DMS 273 treated with DMSO at 0.1 percent for 48 hours (cell line): ENCODE results near the gene ACTR2.
"Not testable (repeated sequence)": the region's sequence is repeated elsewhere in the genome, so short reads cannot be mapped to it uniquely, and the experiment has no call there.

Experiments used
- DNase-seq: peaks from one replicate; lab custom pipeline; 2025; lab: John Stamatoyannopoulos, UW

The ACTR2 gene

GRCh38 chr2:65227456-65228262, at the start of gene ACTR2:
Gene ACTR2, plus strand, starts transcription at chr2:65227831. Its CDS starts 79 bp downstream, at chr2:65227910.
- peak; percentile 96 for DNase-seq

- DNase-seq, result no peak
These were observed 45.1 kb upstream of the ACTR2 start for GRCh38 chr2:65182570-65182969.

GRCh38 chr2:65183406-65183805, 44.2 kb upstream of the ACTR2 start:
- DNase-seq, result not testable (repeated sequence)

- no peak for DNase-seq
These were observed 42.6 kb upstream of the ACTR2 start for GRCh38 chr2:65185012-65185411.

- no peak for DNase-seq
These were observed 41.4 kb upstream of the ACTR2 start for GRCh38 chr2:65186093-65186868.

- peak; percentile 10 for DNase-seq
These were observed 40.5 kb upstream of the ACTR2 start for GRCh38 chr2:65186872-65187851.

- DNase-seq, result no peak
These were observed 34.2 kb upstream of the ACTR2 start for GRCh38 chr2:65193446-65193845.

GRCh38 chr2:65198737-65199136, 28.9 kb upstream of the ACTR2 start:
- DNase-seq, result no peak

GRCh38 chr2:65199166-65199565, 28.5 kb upstream of the ACTR2 start:
- DNase-seq, result no peak

GRCh38 chr2:65199891-65200290, 27.7 kb upstream of the ACTR2 start:
- DNase-seq, result no peak

GRCh38 chr2:65204461-65205210, 23.0 kb upstream of the ACTR2 start:
- no peak for DNase-seq

- DNase-seq, result no peak
These were observed 15.5 kb upstream of the ACTR2 start for GRCh38 chr2:65212115-65212514.

- DNase-seq, result no peak
These were observed 15.0 kb upstream of the ACTR2 start for GRCh38 chr2:65212619-65213018.

GRCh38 chr2:65213035-65213434, 14.6 kb upstream of the ACTR2 start:
- no peak for DNase-seq

- DNase-seq, result no peak
These were observed 13.3 kb upstream of the ACTR2 start for GRCh38 chr2:65214361-65214760.

GRCh38 chr2:65214843-65215242, 12.8 kb upstream of the ACTR2 start:
- no peak for DNase-seq

- no peak for DNase-seq
These were observed 11.7 kb upstream of the ACTR2 start for GRCh38 chr2:65215946-65216345.

GRCh38 chr2:65220432-65221131, 7.0 kb upstream of the ACTR2 start:
- DNase-seq, result no peak

- not testable (repeated sequence) for DNase-seq
These were observed 6.4 kb upstream of the ACTR2 start for GRCh38 chr2:65221275-65221674.

- no peak for DNase-seq
These were observed 593 bp upstream of the ACTR2 start for GRCh38 chr2:65227020-65227455.
